ENCODE data around the gene ZCCHC7.

GRCh38 chr9:37210737-37211523 is 90.6 kb downstream of the ZCCHC7 start:
- TF ChIP-seq, protein P1, sequence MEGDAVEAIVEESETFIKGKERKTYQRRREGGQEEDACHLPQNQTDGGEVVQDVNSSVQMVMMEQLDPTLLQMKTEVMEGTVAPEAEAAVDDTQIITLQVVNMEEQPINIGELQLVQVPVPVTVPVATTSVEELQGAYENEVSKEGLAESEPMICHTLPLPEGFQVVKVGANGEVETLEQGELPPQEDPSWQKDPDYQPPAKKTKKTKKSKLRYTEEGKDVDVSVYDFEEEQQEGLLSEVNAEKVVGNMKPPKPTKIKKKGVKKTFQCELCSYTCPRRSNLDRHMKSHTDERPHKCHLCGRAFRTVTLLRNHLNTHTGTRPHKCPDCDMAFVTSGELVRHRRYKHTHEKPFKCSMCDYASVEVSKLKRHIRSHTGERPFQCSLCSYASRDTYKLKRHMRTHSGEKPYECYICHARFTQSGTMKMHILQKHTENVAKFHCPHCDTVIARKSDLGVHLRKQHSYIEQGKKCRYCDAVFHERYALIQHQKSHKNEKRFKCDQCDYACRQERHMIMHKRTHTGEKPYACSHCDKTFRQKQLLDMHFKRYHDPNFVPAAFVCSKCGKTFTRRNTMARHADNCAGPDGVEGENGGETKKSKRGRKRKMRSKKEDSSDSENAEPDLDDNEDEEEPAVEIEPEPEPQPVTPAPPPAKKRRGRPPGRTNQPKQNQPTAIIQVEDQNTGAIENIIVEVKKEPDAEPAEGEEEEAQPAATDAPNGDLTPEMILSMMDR (IDR thresholded peaks at IDR 0.05 in 4 of 5, conservative IDR thresholded peaks at IDR 0.05 in 1 of 5) = no peak
- no peak for TF ChIP-seq POLR2A (IDR thresholded peaks at IDR 0.05)

Measured in gastrocnemius medialis (tissue), 4 donors.